ENCODE results near the gene PTGES3. TPM values are rescaled to one million over a fixed set of nuclear protein-coding genes. Genes with fewer than 3 reads are reported as not detected.

PTGES3 gene
- total and polyA plus RNA-seq, 2 of the 8 experiments (the other 6 are each of a cell fraction or from before 2014, with no cell fraction given): 111 to 464 TPM

- no peak for TF ChIP-seq SIX5 (IDR thresholded peaks at IDR 0.05; ENCODE audit: low read depth, low read length)
- TF ChIP-seq SP2 (IDR thresholded peaks at IDR 0.05; ENCODE audit: low read length): no peak
- peak; percentile 91 to 97; a peak in 3 of 4 replicates for TF ChIP-seq SIN3A (conservative IDR thresholded peaks at IDR 0.05 in 1 of 2, IDR thresholded peaks at IDR 0.05 in 1 of 2; ENCODE audit: low read depth in 1 of 2, low read length in 2 of 2)
- no peak for TF ChIP-seq POLR2A (IDR thresholded peaks at IDR 0.05; ENCODE audit: control extremely low read depth in 1 of 2, low read depth in 2 of 2, low read length in 2 of 2)
- TF ChIP-seq KDM5A (IDR thresholded peaks at IDR 0.05; ENCODE audit: low read length): no peak
- TF ChIP-seq POLR2AphosphoS5 (IDR thresholded peaks at IDR 0.05; ENCODE audit: low read depth, low read length): no peak
- peak; percentile 82; the same call in 1 of the 2 replicates for TF ChIP-seq TCF12 (IDR thresholded peaks at IDR 0.05; ENCODE audit: low read depth, low read length)
- no peak for TF ChIP-seq JUND (IDR thresholded peaks at IDR 0.05; ENCODE audit: low read length)
- TF ChIP-seq POU5F1 (IDR thresholded peaks at IDR 0.05; ENCODE audit: low read depth, low read length): no peak
- no peak for TF ChIP-seq EZH2 (IDR thresholded peaks at IDR 0.05; ENCODE audit: low read depth, low read length, severe bottlenecking)
- peak; percentile 95 for TF ChIP-seq KDM1A (IDR thresholded peaks at IDR 0.05; ENCODE audit: borderline replicate concordance, low read length)
- peak; percentile 23 to 82; a peak in 2 of 3 replicates for TF ChIP-seq EP300 (IDR thresholded peaks at IDR 0.05; ENCODE audit: borderline replicate concordance in 1 of 2, low read depth in 2 of 2, low read length in 2 of 2)
- no peak for TF ChIP-seq CBX8 (IDR thresholded peaks at IDR 0.05; ENCODE audit: borderline replicate concordance, low read depth, low read length)
- no peak for TF ChIP-seq CTCF (IDR thresholded peaks at IDR 0.05; ENCODE audit: control extremely low read depth in 1 of 3, insufficient read depth in 1 of 3, low read depth in 1 of 3, low read length in 3 of 3)
- no peak for TF ChIP-seq TAF7 (optimal IDR thresholded peaks at IDR 0.05; ENCODE audit: borderline replicate concordance, low read depth, low read length)
- 0 out of 2 replicates have a peak, but pooled peaks have one; percentile 40 for TF ChIP-seq USF2 (IDR thresholded peaks at IDR 0.05; ENCODE audit: low read length)
- no peak for TF ChIP-seq CBX5 (IDR thresholded peaks at IDR 0.05; ENCODE audit: low read depth, low read length)
- TF ChIP-seq YY1 (IDR thresholded peaks at IDR 0.05; ENCODE audit: low read depth, low read length): peak; percentile 93
- TF ChIP-seq SAP30 (IDR thresholded peaks at IDR 0.05; ENCODE audit: insufficient read depth, insufficient replicate concordance, low read length): no peak
- TF ChIP-seq ZNF274 (IDR thresholded peaks at IDR 0.05; ENCODE audit: borderline replicate concordance, extremely low read depth, low read length): no peak
- TF ChIP-seq MAX (IDR thresholded peaks at IDR 0.05): peak; percentile 89
Observed at GRCh38 chr12:56630180-56630632, 57.9 kb downstream of the PTGES3 start, which contains the start of gene BAZ2A (continued).
